IMR-90 (cell line): ENCODE data around the gene BRINP3. TPM values are rescaled to one million over a fixed set of nuclear protein-coding genes. Genes with fewer than 3 reads are reported as not detected.

ENCODE experiments used
- ATAC-seq: fragments of 200-7000 bp; cut with Tn5 transposase; 2 replicates; pipeline ENCODE4 v1.9.1; 2020; ENCODE audit warnings: low read depth, mild to moderate bottlenecking, moderate library complexity
- BruUV-seq: library from RNA; stranded (reverse); fragments of 400-500 nt; replicated peaks from 2 replicates; lab custom pipeline; 2021; lab: Mats Ljungman, UMichigan
- CTCF ChIA-PET: fragments of 300-600 bp; formaldehyde crosslinking; extraction: SDS; loops from one replicate; lab custom pipeline; 2021; ENCODE audit warnings: antibody characterized with exemption; lab: Yijun Ruan, JAX
- POLR2A ChIA-PET: fragments of 300-600 bp; sonication (Branson Sonifier 250); formaldehyde crosslinking; loops from one replicate; lab custom pipeline; 2022; ENCODE audit warnings: antibody characterized with exemption; ENCODE audit not compliant: unreplicated experiment; lab: Charles Lee
- DNase-seq: peaks from one replicate; pipeline ENCODE4 v3.0.0; 2013
- H2AFZ ChIP-seq: replicated peaks from 2 replicates; pipeline ENCODE3; 2013; ENCODE audit warnings: low read length, mild to moderate bottlenecking; ENCODE audit not compliant: poor library complexity
- H2AK5ac ChIP-seq: 2 replicates; pipeline ENCODE4 v1.6.1; 2013; ENCODE audit warnings: low read depth, low read length, inconsistent platforms
- H2AK9ac ChIP-seq: replicated peaks from 2 replicates; pipeline ENCODE3; 2013; ENCODE audit warnings: mild to moderate bottlenecking, low read depth, low read length, moderate library complexity; ENCODE audit not compliant: poor library complexity
- H2BK120ac ChIP-seq: 2 replicates; pipeline ENCODE4 v1.6.1; 2013; ENCODE audit warnings: low read depth, low read length, inconsistent platforms
- H2BK15ac ChIP-seq: 3 replicates; pipeline ENCODE4 v1.6.1; 2013; ENCODE audit warnings: low read depth, low read length, inconsistent platforms
- H2BK20ac ChIP-seq: 2 replicates; pipeline ENCODE4 v1.6.1; 2013; ENCODE audit warnings: low read depth, mild to moderate bottlenecking, inconsistent platforms, low read length, moderate library complexity
- H2BK5ac ChIP-seq: 2 replicates; pipeline ENCODE4 v1.6.1; 2013; ENCODE audit warnings: mild to moderate bottlenecking, low read depth, low read length, inconsistent platforms; ENCODE audit not compliant: poor library complexity, severe bottlenecking
- H3K14ac ChIP-seq: replicated peaks from 2 replicates; pipeline ENCODE4 v1.6.1; 2013; ENCODE audit warnings: low read depth, low read length, inconsistent platforms
- H3K18ac ChIP-seq: 2 replicates; pipeline ENCODE4 v1.6.1; 2013; ENCODE audit warnings: low read depth, low read length, control low read depth
- H3K23ac ChIP-seq: 2 replicates; pipeline ENCODE4 v1.6.1; 2013; ENCODE audit warnings: low read depth, low read length, inconsistent platforms
- H3K27ac ChIP-seq: 2 replicates; pipeline ENCODE4 v1.5.1; 2013; ENCODE audit warnings: mild to moderate bottlenecking, control low read depth, low read length; ENCODE audit not compliant: insufficient read depth
- H3K27me3 ChIP-seq: 2 replicates; pipeline ENCODE4 v1.6.1; 2013; ENCODE audit warnings: low read length; ENCODE audit not compliant: control insufficient read depth, insufficient read depth
- H3K36me3 ChIP-seq: 2 replicates; pipeline ENCODE4 v1.6.1; 2013; ENCODE audit warnings: low read length, mixed read lengths; ENCODE audit not compliant: control insufficient read depth, insufficient read depth
- H3K4ac ChIP-seq: 2 replicates; pipeline ENCODE4 v1.6.1; 2013; ENCODE audit warnings: low read depth, low read length, inconsistent platforms
- H3K4me1 ChIP-seq: 2 replicates; pipeline ENCODE4 v1.6.1; 2013; ENCODE audit warnings: low read length, mixed read lengths; ENCODE audit not compliant: control insufficient read depth, insufficient read depth
- H3K4me2 ChIP-seq: 2 replicates; pipeline ENCODE4 v1.6.1; 2013; ENCODE audit warnings: low read depth, mild to moderate bottlenecking, control low read depth, low read length, moderate library complexity
- H3K4me3 ChIP-seq: 2 replicates; pipeline ENCODE4 v1.5.1; 2013; ENCODE audit warnings: low read depth, mild to moderate bottlenecking, control low read depth, low read length, moderate library complexity; ENCODE audit not compliant: insufficient read depth
- H3K56ac ChIP-seq: 2 replicates; pipeline ENCODE4 v1.6.1; 2013; ENCODE audit warnings: low read length, inconsistent platforms; ENCODE audit not compliant: insufficient read depth; ENCODE audit errors: extremely low read depth
- H3K79me1 ChIP-seq, 2 experiments: 2 replicates each; pipeline ENCODE4 v1.6.1; 2013; ENCODE audit warnings: low read length in 2 of 2, inconsistent platforms in 1 of 2, low read depth in 1 of 2
- H3K9ac ChIP-seq: 2 replicates; pipeline ENCODE4 v1.6.1; 2013; ENCODE audit warnings: low read depth, low read length, control low read depth
- H3K9me1 ChIP-seq: 2 replicates; pipeline ENCODE4 v1.6.1; 2013; ENCODE audit warnings: low read length, inconsistent platforms; ENCODE audit not compliant: insufficient read depth
- H3K9me3 ChIP-seq: 2 replicates; pipeline ENCODE4 v1.6.1; 2013; ENCODE audit warnings: low read length; ENCODE audit not compliant: control insufficient read depth, insufficient read depth
- H4K20me1 ChIP-seq: 2 replicates; pipeline ENCODE4 v1.6.1; 2013; ENCODE audit warnings: low read length, inconsistent platforms; ENCODE audit not compliant: insufficient read depth
- H4K5ac ChIP-seq: 2 replicates; pipeline ENCODE4 v1.6.1; 2013; ENCODE audit warnings: mild to moderate bottlenecking, low read depth, low read length, control low read depth
- H4K8ac ChIP-seq, 2 experiments: 2 replicates each; pipeline ENCODE4 v1.6.1; 2013; ENCODE audit warnings: low read depth in 2 of 2, low read length in 2 of 2, control low read depth in 1 of 2, inconsistent platforms in 1 of 2
- H4K91ac ChIP-seq: 2 replicates; pipeline ENCODE4 v1.6.1; 2013; ENCODE audit warnings: low read depth, low read length, inconsistent platforms; ENCODE audit not compliant: insufficient read depth
- BHLHE40 ChIP-seq: fragments of 150-350 bp; IDR thresholded peaks from 2 replicates; pipeline ENCODE4 v1.6.1; 2016; ENCODE audit warnings: mild to moderate bottlenecking, low read depth, low read length
- CHD1 ChIP-seq: IDR thresholded peaks from 2 replicates; pipeline ENCODE4 v1.6.1; 2012; ENCODE audit warnings: low read depth, low read length, improper control_type of control experiment
- MAFK ChIP-seq: IDR thresholded peaks from 2 replicates; pipeline ENCODE4 v1.6.1; 2012; ENCODE audit warnings: low read depth, low read length, improper control_type of control experiment
- NFE2L2 ChIP-seq: fragments of 150-350 bp; IDR thresholded peaks from 2 replicates; pipeline ENCODE4 v1.6.1; 2016; ENCODE audit warnings: low read depth, mild to moderate bottlenecking, low read length
- POLR2A ChIP-seq: IDR thresholded peaks from 2 replicates; pipeline ENCODE4 v1.6.1; 2012; ENCODE audit warnings: mild to moderate bottlenecking, low read depth, low read length
- RCOR1 ChIP-seq: IDR thresholded peaks from 2 replicates; pipeline ENCODE4 v1.6.1; 2012; ENCODE audit warnings: mild to moderate bottlenecking, low read length, improper control_type of control experiment; ENCODE audit not compliant: insufficient replicate concordance
- WGBS, 2 experiments: methylation state at CpG; one replicate each; pipeline versions ENCODE4 v1.1.5 to v1.1.7; 2013; ENCODE audit warnings: missing lambda C conversion rate in 2 of 2; ENCODE audit not compliant: insufficient read length in 1 of 2; ENCODE audit errors: extremely low coverage in 2 of 2; 5-methylcytosine and 5-hydroxymethylcytosine counted together
- dilution Hi-C: fragments of 300-500 bp; cut with HindIII; formaldehyde crosslinking; loops from one replicate; pipeline ENCODE4 v1.14.3; 2018; ENCODE audit warnings: low sequenced_read_pairs; ENCODE audit not compliant: unreplicated experiment
- in situ Hi-C: fragments of 300-500 bp; cut with MboI; formaldehyde crosslinking; loops from 3 replicates; pipeline ENCODE4 v1.14.3; 2019; ENCODE audit warnings: low sequenced_read_pairs, inconsistent platforms, mixed read lengths
- intact Hi-C: fragments of 100-400 bp; cut with micrococcal nuclease; formaldehyde crosslinking; loops from 2 replicates; pipeline ENCODE4 v1.10.0; 2022
- polyA plus RNA-seq, 3 experiments: library from polyadenylated mRNA; depleted of rRNA; stranded (reverse); fragments of >200 nt; gene quantifications; 2 replicates each; pipeline ENCODE4 v1.2.3, GENCODE V29; 2012; ENCODE audit warnings: low replicate concordance in 1 of 3
- total RNA-seq: library from RNA; depleted of rRNA; stranded (reverse); fragments of >200 nt; gene quantifications from 2 replicates; pipeline ENCODE4 v1.2.3, GENCODE V29; 2012

BRINP3 gene
- total and polyA plus RNA-seq, 2 of the 4 experiments (the other 2 are of a cell fraction): 0.15 to 0.36 TPM

DNA sequence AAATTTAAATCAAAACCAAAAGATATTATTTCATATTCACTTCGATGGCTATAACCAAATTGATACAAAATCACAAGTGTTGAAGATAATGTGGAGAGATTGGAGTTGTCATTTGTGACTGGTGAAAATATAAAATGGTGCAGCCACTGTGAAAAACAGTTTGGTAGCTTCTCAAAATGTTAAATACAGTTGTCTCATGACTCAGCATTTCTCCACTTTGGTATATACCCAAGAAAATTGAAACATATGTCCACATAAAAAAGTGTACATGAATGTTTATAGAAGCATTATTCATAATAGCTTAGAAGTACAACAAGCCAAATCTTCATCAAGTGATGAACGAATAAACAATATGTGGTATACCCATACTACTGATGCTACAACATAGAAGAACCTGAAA, 318.5 kb downstream of the BRINP3 start:
- Histone ChIP-seq H2BK5ac (no peak overlapping the region), H2AK9ac (no peak overlapping the region), H3K18ac (no peak overlapping the region), H3K4ac (no peak overlapping the region), H3K4me2 (no peak overlapping the region), H3K9ac (no peak overlapping the region), H3K56ac (no peak overlapping the region), H3K9me1 (no peaks in the 10 kb centered on the region), H2BK120ac (no peak overlapping the region), H3K79me1 (no peaks in the 10 kb centered on the region), H3K36me3 (no peaks in the 10 kb centered on the region), H2AK5ac (no peak overlapping the region), H3K4me3 (no peak overlapping the region), H3K23ac (no peak overlapping the region), H4K5ac (no peak overlapping the region), H3K27me3 (no peaks in the 10 kb centered on the region), H2BK15ac (no peak overlapping the region), H2AFZ (no peak overlapping the region), H3K4me1 (no peaks in the 10 kb centered on the region), H3K14ac (no peak overlapping the region), H4K91ac (no peak overlapping the region), H2BK20ac (no peak overlapping the region), H4K8ac (no peak overlapping the region), H3K27ac (no peak overlapping the region), H4K20me1 (no peaks in the 10 kb centered on the region), H3K9me3 (no peaks in the 10 kb centered on the region)
- no TSS peak for BruUV-seq
- ChIA-PET CTCF (interaction anchor here (0.9 kb wide), 1 partner anchor 56 kb away, joined by 3 read pairs; no protein-coding TSS in a partner anchor), POLR2A (no interaction called here)
- in situ Hi-C loops: no loop called here
- intact Hi-C loops: no loop called here
- no peak for TF ChIP-seq BHLHE40
- no peak for TF ChIP-seq RCOR1
- TF ChIP-seq NFE2L2: peak; percentile 92
- no peak for TF ChIP-seq CHD1
- no peak for TF ChIP-seq POLR2A
- TF ChIP-seq MAFK: peak; percentile 86
- DNase-seq (peak; percentile 9), ATAC-seq (no peak)
- WGBS, 2 experiments: no CpG with 5 or more reads among the region's 2 CpGs
- dilution Hi-C loops: no loop called here
